HEK293 (cell line): ENCODE measurements around the gene KRTAP27-1.

Source experiments
- SP7 ChIP-seq: fragments of 450-650 bp; formaldehyde crosslinking; IDR thresholded peaks from 2 replicates; pipeline ENCODE4 v1.5.1; 2016; ENCODE audit warnings: missing biosample characterization, missing genetic modification characterization
- ZNF2 ChIP-seq: fragments of 450-650 bp; formaldehyde crosslinking; IDR thresholded peaks from 2 replicates; pipeline ENCODE4 v1.5.1; 2016; ENCODE audit warnings: missing biosample characterization, missing genetic modification characterization
- ZNF311 ChIP-seq: fragments of 450-650 bp; formaldehyde crosslinking; IDR thresholded peaks from 2 replicates; pipeline ENCODE4 v1.5.1; 2017; ENCODE audit warnings: missing biosample characterization, missing genetic modification characterization, borderline replicate concordance
- ZNF610 ChIP-seq: fragments of 450-650 bp; formaldehyde crosslinking; IDR thresholded peaks from 2 replicates; pipeline ENCODE4 v1.5.1; 2016; ENCODE audit warnings: missing biosample characterization, missing genetic modification characterization, borderline replicate concordance
- TF ChIP-seq, protein P1 (sequence below): fragments of 450-650 bp; formaldehyde crosslinking; IDR thresholded peaks from 2 replicates; pipeline ENCODE4 v1.5.1; 2016; ENCODE audit warnings: missing biosample characterization, missing genetic modification characterization

DNA sequence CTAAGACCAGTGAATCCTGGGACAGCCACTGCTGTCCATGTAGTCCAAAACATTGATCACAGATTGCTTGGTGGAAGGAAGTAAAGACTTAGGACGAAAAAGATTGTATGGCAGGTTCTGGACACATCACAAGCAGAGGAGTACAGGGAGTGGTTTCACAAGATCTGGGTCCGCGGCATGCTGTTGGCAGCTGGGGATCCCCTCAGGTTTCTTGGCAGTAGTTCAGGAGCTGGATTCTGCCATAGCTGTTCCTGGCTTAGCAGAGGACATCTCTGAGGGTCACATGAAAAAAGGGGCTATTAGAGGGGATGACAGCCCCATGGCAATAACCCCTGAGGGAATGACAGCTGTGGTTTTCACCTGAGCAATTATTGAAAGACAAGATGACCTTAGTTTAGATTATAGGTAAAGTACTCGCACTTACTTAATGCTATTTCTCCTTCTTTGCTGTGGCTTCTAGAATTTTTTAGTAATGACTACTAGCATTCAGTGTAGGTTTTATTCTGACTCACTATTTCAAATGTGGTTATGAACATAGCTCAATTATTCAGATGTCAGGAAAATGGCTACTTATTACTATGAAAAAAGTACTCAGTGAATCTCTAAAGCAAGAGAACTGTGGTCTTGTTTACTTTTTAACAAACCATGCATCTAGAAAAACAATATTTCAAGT, 8.2 kb downstream of the KRTAP27-1 start:
- TF ChIP-seq, protein P1, sequence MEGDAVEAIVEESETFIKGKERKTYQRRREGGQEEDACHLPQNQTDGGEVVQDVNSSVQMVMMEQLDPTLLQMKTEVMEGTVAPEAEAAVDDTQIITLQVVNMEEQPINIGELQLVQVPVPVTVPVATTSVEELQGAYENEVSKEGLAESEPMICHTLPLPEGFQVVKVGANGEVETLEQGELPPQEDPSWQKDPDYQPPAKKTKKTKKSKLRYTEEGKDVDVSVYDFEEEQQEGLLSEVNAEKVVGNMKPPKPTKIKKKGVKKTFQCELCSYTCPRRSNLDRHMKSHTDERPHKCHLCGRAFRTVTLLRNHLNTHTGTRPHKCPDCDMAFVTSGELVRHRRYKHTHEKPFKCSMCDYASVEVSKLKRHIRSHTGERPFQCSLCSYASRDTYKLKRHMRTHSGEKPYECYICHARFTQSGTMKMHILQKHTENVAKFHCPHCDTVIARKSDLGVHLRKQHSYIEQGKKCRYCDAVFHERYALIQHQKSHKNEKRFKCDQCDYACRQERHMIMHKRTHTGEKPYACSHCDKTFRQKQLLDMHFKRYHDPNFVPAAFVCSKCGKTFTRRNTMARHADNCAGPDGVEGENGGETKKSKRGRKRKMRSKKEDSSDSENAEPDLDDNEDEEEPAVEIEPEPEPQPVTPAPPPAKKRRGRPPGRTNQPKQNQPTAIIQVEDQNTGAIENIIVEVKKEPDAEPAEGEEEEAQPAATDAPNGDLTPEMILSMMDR, result no peak
- TF ChIP-seq SP7 (tag by site-specific recombination) (no peak), ZNF311 (tag by site-specific recombination) (no peak), ZNF610 (tag by site-specific recombination) (no peak), ZNF2 (tag by site-specific recombination) (no peak)
